HepG2 (cell line): ENCODE data around the gene GPSM1. TPM values are rescaled to one million over a fixed set of nuclear protein-coding genes. Genes with fewer than 3 reads are reported as not detected.

ENCODE experiments used
- ATAC-seq: fragments of 200-7000 bp; cut with Tn5 transposase; 3 replicates; pipeline ENCODE4 v1.9.1; 2020; ENCODE audit warnings: mild to moderate bottlenecking, moderate library complexity
- BruUV-seq: library from RNA; stranded (reverse); fragments of 400-500 nt; replicated peaks from 2 replicates; lab custom pipeline; 2021; lab: Mats Ljungman, UMichigan
- CTCF ChIA-PET: fragments of 300-600 bp; formaldehyde crosslinking; extraction: SDS; loops from one replicate; lab custom pipeline; 2021; ENCODE audit warnings: low total read pairs, inconsistent platforms, low intra/inter-chr PET ratio; lab: Yijun Ruan, JAX
- POLR2A ChIA-PET: fragments of 350-600 bp; sonication (Branson Sonifier 250); formaldehyde crosslinking; loops from one replicate; lab custom pipeline; 2020; ENCODE audit warnings: antibody characterized with exemption, inconsistent platforms; lab: Yijun Ruan, JAX
- DNase-seq: peaks from one replicate; pipeline ENCODE4 v3.0.0-alpha.2; 2015; ENCODE audit warnings: low spot score
- FAIRE-seq: peaks from 3 replicates; lab custom pipeline; 2011; peaks lifted over from hg19 to GRCh38; lab: Jason Lieb, UNC
- H2AFZ ChIP-seq: one replicate; pipeline ENCODE4 v1.6.1; 2011; ENCODE audit warnings: low read length, inconsistent platforms
- H3K27ac ChIP-seq: fragments of 300-600 bp; 3 replicates; pipeline ENCODE4 v1.8.0; 2011; ENCODE audit warnings: mixed run types, mild to moderate bottlenecking, mixed read lengths, low read length, inconsistent platforms; ENCODE audit not compliant: insufficient read depth; ENCODE audit errors: extremely low read length
- H3K27me3 ChIP-seq, 2 experiments: fragments of 200-600 bp in 1 of 2; 2 replicates in 1 of 2; 3 replicates in 1 of 2; pipeline versions ENCODE4 v1.6.0 to v1.8.0; 2011; ENCODE audit warnings: low read length in 2 of 2, mild to moderate bottlenecking in 2 of 2, moderate library complexity in 2 of 2, inconsistent platforms in 1 of 2; ENCODE audit not compliant: insufficient read depth in 2 of 2, control insufficient read depth in 1 of 2
- H3K36me3 ChIP-seq, 2 experiments: fragments of 200-600 bp in 1 of 2; replicated peaks in 1 of 2; 2 replicates in 1 of 2; 3 replicates in 1 of 2; pipeline versions ENCODE4 v1.5.1 to v1.8.0; 2011; ENCODE audit warnings: low read length in 2 of 2, inconsistent platforms in 1 of 2; ENCODE audit not compliant: insufficient read depth in 2 of 2, control insufficient read depth in 1 of 2
- H3K4me1 ChIP-seq: 2 replicates; pipeline ENCODE4 v1.5.1; 2012; ENCODE audit warnings: low read length, inconsistent platforms; ENCODE audit not compliant: insufficient read depth
- H3K4me2 ChIP-seq: 2 replicates; pipeline ENCODE4 v1.6.0; 2011; ENCODE audit warnings: low read depth, low read length, inconsistent platforms
- H3K4me3 ChIP-seq, 3 experiments: fragments of 200-600 bp in 1 of 3; sonication (generic), shearing (Covaris generic) in 1 of 3; replicated peaks in 1 of 3; 2 replicates each; pipeline ENCODE4 v1.5.1; 2011 to 2016; ENCODE audit warnings: low read length in 3 of 3, inconsistent platforms in 2 of 3, low read depth in 2 of 3, mild to moderate bottlenecking in 2 of 3, control low read depth in 1 of 3, mixed read lengths in 1 of 3; ENCODE audit not compliant: insufficient read depth in 1 of 3
- H3K79me2 ChIP-seq: one replicate; pipeline ENCODE4 v1.6.1; 2011; ENCODE audit warnings: low read length, inconsistent platforms; ENCODE audit not compliant: insufficient read depth
- H3K9ac ChIP-seq: 2 replicates; pipeline ENCODE4 v1.6.0; 2011; ENCODE audit warnings: mild to moderate bottlenecking, low read depth, low read length, inconsistent platforms; ENCODE audit not compliant: insufficient read depth
- H3K9me3 ChIP-seq: 2 replicates; pipeline ENCODE4 v1.5.1; 2012; ENCODE audit warnings: mild to moderate bottlenecking, low read length
- H4K20me1 ChIP-seq: 2 replicates; pipeline ENCODE4 v1.6.0; 2011; ENCODE audit warnings: inconsistent platforms, mild to moderate bottlenecking, low read length, moderate library complexity; ENCODE audit not compliant: insufficient read depth
- KLF12 ChIP-seq: sonication (generic); formaldehyde crosslinking; IDR thresholded peaks from 2 replicates; pipeline ENCODE4 v1.4.0; 2020; ENCODE audit warnings: missing genetic modification reagents, borderline replicate concordance
- MAF1 ChIP-seq: sonication (generic); formaldehyde crosslinking; IDR thresholded peaks from 2 replicates; pipeline ENCODE4 v1.5.0; 2020; ENCODE audit warnings: missing genetic modification reagents, borderline replicate concordance
- POLR2AphosphoS5 ChIP-seq: IDR thresholded peaks from 2 replicates; pipeline ENCODE4 v1.6.1; 2012; ENCODE audit warnings: low read depth, low read length
- SP4 ChIP-seq: sonication (generic); formaldehyde crosslinking; IDR thresholded peaks from 2 replicates; pipeline ENCODE4 v1.8.1; 2023; ENCODE audit warnings: mild to moderate bottlenecking, missing genetic modification reagents
- SP5 ChIP-seq: IDR thresholded peaks from 2 replicates; pipeline ENCODE4 v1.6.1; 2016; ENCODE audit warnings: low read depth, borderline replicate concordance
- ZNF251 ChIP-seq: sonication (generic); formaldehyde crosslinking; IDR thresholded peaks from 2 replicates; pipeline ENCODE4 v1.9.0; 2021; ENCODE audit warnings: mild to moderate bottlenecking, missing genetic modification reagents
- ZSCAN29 ChIP-seq: sonication (generic); formaldehyde crosslinking; conservative IDR thresholded peaks from 2 replicates; pipeline ENCODE4 v1.4.0; 2020; ENCODE audit warnings: mild to moderate bottlenecking, missing genetic modification reagents
- WGBS: methylation state at CpG from one replicate; pipeline ENCODE4 v1.1.6; 2017; ENCODE audit warnings: low lambda C conversion rate; 5-methylcytosine and 5-hydroxymethylcytosine counted together
- in situ Hi-C: cut with HindIII; loops from 2 replicates; pipeline ENCODE4 v1.10.0; 2017; ENCODE audit warnings: low pct_unique_long_range_greater_than_20kb; ENCODE audit not compliant: extremely low pct_ligation_motif_present
- intact Hi-C: fragments of 100-400 bp; cut with micrococcal nuclease; formaldehyde crosslinking; loops from one replicate; pipeline ENCODE4 v1.10.0; 2022; ENCODE audit not compliant: unreplicated experiment
- polyA plus RNA-seq, 8 experiments: library from polyadenylated mRNA; depleted of rRNA in 3 of 8; stranded (reverse) in 7 of 8; unstranded in 1 of 8; fragments of >200 nt; fragmentation: Illumina TruSeq in 4 of 8; extraction: Trizol in 4 of 8; gene quantifications; 2 replicates each; pipeline versions ENCODE4 v1.2.1 to v1.2.3, GENCODE V29; 2011 to 2016; ENCODE audit warnings: low read depth in 4 of 8, missing spikeins in 1 of 8, mixed read lengths in 1 of 8; ENCODE audit not compliant: insufficient read depth in 1 of 8
- total RNA-seq, 5 experiments: library from RNA; depleted of rRNA; stranded (reverse); fragments of >200 nt; fragmentation: Illumina TruSeq; extraction: Trizol; gene quantifications; 2 replicates each; pipeline ENCODE4 v1.2.3, GENCODE V29; 2016; ENCODE audit warnings: low read depth in 1 of 5
- TF ChIP-seq, protein P1 (sequence below): sonication (generic); formaldehyde crosslinking; IDR thresholded peaks from 2 replicates; pipeline ENCODE4 v1.4.0; 2020; ENCODE audit warnings: mild to moderate bottlenecking, missing genetic modification reagents
- TF ChIP-seq, protein P2 (sequence below), 2 experiments: fragments of 450-650 bp in 1 of 2; sonication (generic) in 1 of 2; formaldehyde crosslinking; IDR thresholded peaks; 2 replicates each; pipeline versions ENCODE4 v1.5.0 to v1.8.0; 2020 to 2022; ENCODE audit warnings: mild to moderate bottlenecking in 1 of 2, missing genetic modification reagents in 1 of 2

The GPSM1 gene
- total and polyA plus RNA-seq, 2 of the 13 experiments (the other 11 are each of a cell fraction or from before 2014, with no cell fraction given) = 1.0 to 2.4 TPM

DNA sequence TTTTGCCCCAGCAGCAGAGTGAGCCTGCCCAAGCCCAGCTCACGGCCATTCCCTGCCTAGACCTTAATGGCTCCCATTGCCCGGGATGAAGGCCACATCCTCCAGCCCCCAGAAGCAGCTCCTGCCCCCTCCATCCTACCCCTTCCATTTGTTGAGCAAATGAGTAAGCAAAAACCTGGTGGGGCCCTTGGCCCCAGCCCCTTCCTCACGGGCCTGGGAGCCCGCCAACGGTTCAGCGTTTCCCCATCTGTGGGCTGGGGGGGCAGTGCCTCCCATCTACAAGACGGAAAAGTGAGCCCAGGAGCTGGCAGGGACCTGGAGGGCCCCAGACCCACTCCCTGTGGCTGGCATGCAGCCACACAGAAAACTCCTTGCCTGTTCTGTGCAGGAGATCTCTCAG is 27.8 kb upstream of the GPSM1 start:
- Histone ChIP-seq H4K20me1 (no peaks in the 10 kb centered on the region), H3K36me3 (no peaks in the 10 kb centered on the region), H3K9ac (no peak overlapping the region), H3K27ac (no peak overlapping the region), H3K9me3 (no peaks in the 10 kb centered on the region), H3K4me3 (no peak overlapping the region), H3K4me1 (peaks cover 57% of the 10 kb centered on the region), H2AFZ (no peak overlapping the region), H3K27me3 (peaks cover 6 to 39% of the 10 kb centered on the region in 2 experiments), H3K4me2 (no peak overlapping the region), H3K79me2 (no peaks in the 10 kb centered on the region)
- FAIRE-seq = no peak
- no TSS peak for BruUV-seq
- intact Hi-C loops = no loop called here
- ATAC-seq = no peak
- WGBS = 25% methylated on average over 2 of the region's 7 CpGs
- in situ Hi-C loops = no loop called here
- CTCF ChIA-PET = no interaction called here
- no peak for TF ChIP-seq ZNF251 (CRISPR knock-in tag)
- no peak for TF ChIP-seq SP5 (CRISPR knock-in tag)
- TF ChIP-seq MAF1 (CRISPR knock-in tag) = no peak
- no peak for TF ChIP-seq KLF12 (CRISPR knock-in tag)
- TF ChIP-seq POLR2AphosphoS5 = no peak
- TF ChIP-seq ZSCAN29 (CRISPR knock-in tag) = no peak
- TF ChIP-seq, protein P1, sequence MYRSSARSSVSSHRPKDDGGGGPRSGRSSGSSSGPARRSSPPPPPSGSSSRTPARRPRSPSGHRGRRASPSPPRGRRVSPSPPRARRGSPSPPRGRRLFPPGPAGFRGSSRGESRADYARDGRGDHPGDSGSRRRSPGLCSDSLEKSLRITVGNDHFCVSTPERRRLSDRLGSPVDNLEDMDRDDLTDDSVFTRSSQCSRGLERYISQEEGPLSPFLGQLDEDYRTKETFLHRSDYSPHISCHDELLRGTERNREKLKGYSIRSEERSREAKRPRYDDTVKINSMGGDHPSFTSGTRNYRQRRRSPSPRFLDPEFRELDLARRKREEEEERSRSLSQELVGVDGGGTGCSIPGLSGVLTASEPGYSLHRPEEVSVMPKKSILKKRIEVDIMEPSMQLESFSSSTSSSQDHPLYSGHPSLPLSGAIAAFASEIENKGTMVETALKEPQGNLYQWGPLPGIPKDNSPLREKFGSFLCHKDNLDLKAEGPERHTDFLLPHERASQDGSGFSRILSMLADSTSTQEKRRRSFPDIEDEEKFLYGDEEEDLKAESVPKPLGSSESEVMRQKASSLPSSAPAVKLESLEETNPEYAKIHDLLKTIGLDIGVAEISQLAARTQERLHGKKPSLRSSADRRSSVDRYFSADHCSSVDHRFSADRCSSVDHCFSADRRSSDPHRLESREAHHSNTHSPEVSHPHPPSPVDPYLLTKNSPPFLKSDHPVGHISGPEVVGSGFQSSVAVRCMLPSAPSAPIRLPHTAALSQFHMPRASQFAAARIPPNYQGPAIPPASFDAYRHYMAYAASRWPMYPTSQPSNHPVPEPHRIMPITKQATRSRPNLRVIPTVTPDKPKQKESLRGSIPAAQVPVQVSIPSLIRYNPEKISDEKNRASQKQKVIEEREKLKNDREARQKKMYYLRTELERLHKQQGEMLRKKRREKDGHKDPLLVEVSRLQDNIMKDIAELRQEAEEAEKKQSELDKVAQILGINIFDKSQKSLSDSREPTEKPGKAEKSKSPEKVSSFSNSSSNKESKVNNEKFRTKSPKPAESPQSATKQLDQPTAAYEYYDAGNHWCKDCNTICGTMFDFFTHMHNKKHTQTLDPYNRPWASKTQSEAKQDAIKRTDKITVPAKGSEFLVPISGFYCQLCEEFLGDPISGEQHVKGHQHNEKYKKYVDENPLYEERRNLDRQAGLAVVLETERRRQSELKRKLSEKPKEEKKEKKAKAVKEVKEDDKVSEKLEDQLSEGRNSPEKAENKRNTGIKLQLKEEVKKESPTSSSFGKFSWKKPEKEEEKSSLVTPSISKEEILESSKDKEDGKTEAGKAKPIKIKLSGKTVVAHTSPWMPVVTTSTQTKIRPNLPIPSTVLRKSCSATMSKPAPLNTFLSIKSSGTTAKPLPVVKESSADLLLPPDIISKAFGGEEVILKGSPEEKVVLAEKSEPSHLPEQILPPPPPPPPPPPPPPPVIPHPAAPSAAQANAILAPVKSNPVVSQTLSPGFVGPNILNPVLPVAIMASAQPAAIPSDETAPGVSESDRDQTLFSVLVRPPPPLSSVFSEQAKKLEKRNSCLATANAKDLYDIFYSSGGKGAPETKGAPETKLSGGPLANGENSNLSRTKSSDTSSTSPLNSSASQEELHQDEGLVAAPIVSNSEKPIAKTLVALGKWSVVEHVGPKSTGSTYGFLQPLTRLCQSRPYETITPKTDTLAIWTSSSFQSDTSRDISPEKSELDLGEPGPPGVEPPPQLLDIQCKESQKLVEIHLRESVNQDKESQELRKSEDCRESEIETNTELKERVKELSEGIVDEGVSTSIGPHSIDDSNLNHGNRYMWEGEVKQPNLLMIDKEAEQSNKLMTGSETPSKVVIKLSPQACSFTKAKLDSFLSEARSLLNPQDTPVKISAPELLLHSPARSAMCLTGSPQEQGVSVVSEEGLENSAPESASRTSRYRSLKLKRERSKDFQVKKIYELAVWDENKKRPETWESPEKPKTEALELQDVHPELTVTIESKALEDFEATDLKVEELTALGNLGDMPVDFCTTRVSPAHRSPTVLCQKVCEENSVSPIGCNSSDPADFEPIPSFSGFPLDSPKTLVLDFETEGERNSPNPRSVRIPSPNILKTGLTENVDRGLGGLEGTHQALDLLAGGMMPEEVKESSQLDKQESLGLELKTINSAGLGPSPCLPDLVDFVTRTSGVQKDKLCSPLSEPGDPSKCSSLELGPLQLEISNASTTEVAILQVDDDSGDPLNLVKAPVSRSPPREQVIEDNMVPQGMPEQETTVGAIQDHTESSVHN (CRISPR knock-in tag) = no peak
- TF ChIP-seq, protein P2, sequence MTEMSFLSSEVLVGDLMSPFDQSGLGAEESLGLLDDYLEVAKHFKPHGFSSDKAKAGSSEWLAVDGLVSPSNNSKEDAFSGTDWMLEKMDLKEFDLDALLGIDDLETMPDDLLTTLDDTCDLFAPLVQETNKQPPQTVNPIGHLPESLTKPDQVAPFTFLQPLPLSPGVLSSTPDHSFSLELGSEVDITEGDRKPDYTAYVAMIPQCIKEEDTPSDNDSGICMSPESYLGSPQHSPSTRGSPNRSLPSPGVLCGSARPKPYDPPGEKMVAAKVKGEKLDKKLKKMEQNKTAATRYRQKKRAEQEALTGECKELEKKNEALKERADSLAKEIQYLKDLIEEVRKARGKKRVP (CRISPR knock-in tag; IDR thresholded peaks at IDR 0.05) = no peak
- no peak for TF ChIP-seq SP4 (CRISPR knock-in tag)
- POLR2A ChIA-PET = no interaction called here
- DNase-seq = no peak
